Cerebellar cortex (tissue), 1 donor: ENCODE measurements around the gene TPGS2.
"Not testable (repeated sequence)": the region's sequence is repeated elsewhere in the genome, so short reads cannot be mapped to it uniquely, and the experiment has no call there.

Experiments used
- DNase-seq: peaks from one replicate; pipeline ENCODE4 v3.0.0-alpha.2; 2015; ENCODE audit warnings: low spot score

Gene TPGS2

DNA sequence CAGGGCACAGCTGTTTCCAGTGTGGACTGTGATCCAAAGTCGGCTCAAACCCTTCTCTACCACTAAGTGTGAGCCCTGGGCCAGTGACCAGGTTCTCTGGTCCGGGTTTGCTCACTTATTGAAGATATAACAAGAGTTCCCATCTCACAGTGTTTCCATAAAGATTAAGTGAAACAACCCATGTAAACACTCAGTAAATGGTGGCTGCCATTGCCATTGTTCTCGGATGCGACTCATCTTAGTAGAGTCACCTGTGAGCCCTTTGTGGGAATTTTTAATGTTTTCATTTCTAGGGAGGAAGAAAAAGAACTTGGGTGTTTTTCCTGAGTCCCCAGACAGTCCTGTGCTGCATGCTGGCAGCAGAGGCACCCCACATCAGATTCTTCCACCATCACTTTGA, 53.4 kb downstream of the TPGS2 start:
- no peak for DNase-seq

DNA sequence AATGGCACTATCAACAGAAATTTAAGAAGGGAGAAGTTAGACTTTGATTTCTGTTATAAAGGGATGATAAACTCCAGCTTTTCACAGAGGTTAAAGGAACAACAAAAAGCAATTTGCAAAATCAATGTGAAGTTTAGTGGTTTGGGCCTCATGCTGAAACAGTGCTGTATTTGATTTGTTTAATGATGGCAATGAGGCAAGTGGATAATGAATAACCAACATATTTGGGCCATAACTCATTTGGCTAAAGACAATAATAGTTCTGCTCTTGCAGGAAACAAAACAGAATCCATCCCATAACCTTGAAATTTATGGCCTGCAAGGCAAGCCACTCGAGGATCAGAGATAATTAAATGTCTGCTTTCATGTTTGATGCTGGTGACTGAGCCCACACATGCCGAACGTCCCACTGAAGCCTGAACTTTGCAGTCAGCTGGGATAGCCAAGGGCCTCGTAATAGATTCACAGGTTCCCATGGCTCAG, 56.5 kb downstream of the TPGS2 start:
- DNase-seq, result no peak

DNA sequence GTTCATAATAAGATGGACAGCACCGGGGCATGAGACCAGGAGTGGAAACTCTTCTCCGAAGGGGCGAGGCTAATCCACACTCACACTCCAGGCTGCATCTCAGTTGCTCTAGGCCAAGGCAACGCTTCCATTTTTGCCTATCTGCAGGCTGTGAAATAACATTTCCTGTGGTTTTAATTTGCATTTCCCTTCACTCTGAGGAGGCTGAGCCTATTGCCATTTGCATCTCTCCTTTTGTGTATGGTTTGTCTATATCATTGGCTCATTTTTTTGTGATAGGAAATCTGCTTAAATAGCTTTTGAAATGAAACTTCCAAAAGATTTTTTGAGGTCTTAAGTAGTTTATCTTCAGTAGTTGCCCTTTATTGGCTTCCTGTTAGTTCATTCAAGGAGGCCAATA, 57.6 kb downstream of the TPGS2 start:
- DNase-seq, result no peak

DNA sequence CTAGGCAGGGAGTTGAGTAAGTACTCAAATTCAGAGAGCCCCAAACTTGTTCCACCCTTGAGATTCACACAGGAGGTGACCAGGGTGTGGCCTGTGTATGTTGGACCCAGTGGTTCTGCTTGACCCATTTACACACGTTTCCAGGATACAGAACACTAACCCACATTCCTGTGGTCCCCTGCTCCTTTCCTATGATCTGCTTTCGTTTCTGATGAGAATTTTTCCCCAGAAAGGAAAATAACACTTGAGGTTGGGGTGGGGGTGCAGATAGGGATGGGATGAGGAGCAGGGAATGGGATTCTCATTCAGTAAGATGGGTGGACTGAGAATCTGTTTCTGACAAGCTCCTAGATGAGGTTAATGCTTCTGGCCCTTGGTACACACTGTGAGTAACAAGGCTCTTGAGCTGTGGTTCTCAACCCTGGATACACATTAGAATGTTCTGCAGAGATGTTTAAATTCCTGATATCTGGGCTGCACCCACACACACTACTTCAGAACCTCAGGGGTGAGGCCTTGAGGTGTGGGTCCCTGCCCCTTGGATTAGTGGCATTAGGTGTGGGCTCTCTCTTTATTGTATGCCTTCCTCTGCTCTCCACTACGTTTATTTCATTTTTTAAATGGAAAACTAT, 58.4 kb downstream of the TPGS2 start:
- DNase-seq, result no peak

DNA sequence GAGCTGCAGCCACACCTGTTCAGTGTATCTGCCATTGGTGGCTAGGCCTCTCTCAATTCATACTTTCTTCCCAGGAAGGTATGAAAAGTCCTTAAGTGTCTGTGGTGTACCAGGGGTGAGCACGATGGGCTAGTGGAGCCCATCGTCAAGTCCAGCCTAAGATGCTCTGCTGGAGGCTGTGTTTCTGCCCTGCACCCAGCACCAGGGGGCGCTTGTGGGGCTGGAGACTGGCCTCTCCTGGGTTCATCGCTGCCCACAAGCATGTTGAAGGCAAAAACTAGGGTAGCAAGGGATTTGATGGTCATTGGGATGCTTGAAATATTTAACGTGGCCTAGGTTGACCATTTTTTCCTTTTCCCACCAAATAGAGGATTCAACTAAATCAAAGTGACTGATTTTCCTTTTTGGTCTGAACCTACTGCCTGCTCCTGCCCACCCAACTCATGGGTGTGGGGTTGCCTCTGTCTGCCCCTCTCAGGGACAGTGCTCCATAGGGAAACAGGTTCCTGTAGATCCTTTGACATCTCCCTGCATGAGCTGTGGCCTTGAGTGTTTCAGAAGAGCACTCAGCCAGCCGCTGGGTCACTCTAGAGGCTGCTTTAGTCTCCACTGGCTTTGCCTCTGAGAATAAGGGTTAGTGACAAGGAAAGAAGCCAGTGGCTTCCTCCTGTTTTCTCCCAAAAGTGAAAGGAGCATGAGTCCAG, 59.0 kb downstream of the TPGS2 start:
- DNase-seq, result peak; percentile 12

DNA sequence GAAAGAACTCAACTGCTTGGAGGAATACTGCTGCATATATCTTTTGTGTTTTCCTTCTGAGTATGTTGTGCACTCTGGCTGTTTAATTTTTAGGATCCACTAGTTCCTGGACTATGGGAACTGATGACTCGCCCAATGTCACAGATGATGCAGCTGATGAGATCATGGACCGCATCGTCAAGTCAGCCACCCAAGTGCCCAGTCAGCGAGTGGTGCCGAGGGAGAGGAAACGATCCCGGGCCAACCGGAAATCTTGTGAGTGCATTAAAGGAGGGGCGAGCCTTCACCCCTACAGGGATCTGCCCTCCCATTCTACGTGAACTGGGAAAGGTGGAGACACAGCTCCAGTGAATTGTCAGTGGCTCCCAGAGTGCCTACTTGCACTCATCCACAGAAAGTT, 59.6 kb downstream of the TPGS2 start:
- DNase-seq, result no peak

DNA sequence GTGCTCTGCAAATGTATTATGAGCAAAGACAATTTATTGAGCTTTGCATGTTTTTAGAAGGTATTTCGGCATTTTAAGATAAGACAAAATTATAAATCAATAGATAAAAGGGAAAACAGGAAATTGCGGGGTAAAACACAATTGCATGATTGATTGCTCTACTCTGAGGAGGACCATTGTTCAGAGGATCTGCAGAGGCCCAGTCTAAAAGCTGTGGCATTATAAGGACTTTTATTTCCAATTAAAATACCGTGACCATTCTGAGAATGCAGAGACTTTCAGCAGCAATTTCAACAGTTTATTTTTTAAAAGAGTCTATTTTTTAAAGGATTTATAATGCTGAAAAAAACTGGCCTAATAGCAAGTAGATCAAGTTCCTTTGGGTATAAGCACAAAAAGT, 62.0 kb downstream of the TPGS2 start:
- no peak for DNase-seq

DNA sequence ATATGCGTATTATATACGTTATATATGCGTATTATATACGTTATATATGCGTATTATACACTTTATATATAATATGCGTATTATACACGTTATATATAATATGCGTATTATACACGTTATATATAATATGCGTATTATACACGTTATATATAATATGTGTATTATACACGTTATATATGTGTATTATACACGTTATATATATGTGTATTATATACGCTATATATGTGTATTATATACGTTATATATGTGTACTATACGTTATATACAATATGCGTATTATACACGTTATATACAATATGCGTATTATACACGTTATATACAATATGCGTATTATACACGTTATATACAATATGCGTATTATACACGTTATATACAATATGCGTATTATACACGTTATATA, 65.8 kb downstream of the TPGS2 start:
- not testable (repeated sequence) for DNase-seq

DNA sequence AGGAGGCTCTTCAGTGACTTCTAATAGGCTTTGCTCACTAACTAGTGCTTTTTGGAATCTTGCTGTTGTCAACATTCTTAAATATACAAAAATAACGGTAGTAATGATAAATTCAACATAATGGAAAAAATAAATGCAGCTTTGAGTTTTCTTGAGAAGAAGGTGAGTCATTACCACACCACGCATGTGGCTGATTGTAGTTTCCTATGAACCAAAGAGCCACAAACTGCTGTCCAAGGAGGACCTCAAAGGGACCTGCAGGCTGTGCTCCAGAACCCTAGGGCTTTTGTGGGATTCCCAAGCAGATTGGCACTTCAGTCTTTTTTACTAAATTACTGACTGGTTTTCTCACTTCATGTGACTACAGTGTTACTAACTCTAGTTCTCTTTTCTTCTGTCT, 66.7 kb downstream of the TPGS2 start:
- DNase-seq, result no peak

DNA sequence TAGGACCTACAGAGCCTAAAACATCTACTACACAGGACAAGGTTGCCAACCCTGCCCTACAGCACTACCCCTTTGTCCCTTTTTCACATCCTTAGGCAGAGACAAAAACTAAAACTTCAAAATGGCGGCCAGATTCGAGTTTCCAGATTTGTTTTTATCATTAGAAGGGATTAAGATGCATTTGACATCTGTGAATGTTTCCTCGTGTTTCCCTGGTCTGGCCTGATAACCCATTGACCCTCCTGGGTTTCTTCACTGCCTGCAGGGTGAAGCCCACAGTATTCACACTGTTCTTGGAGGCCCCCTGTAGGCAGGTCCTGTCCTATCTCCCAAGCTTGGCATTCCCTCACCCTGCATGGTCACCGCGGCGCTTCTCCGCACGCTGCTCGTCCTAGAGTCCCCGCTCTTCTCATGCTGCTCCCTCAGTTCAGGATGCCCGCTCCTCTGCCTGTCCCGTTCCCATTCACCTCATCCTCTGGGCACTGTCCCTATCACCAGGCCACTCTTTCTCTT, 67.6 kb downstream of the TPGS2 start:
- DNase-seq, result no peak

DNA sequence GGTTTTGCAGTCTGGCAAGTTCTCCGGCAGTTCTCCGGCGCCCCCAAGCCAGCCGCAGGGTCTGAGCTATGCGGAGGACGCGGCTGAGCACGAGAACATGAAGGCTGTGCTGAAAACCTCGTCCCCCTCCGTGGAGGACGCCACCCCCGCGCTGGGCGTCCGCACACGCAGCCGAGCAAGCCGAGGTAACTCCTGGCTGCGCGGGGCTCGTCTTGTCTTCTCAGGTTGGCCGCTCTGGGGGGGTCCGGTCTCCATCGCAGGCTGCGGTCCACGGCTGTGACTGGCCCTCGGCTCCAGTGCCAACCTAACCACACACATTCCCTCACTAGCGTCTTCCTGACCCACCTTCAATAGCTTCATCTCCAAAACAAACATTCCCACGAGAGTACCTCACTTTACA, 68.2 kb downstream of the TPGS2 start:
- DNase-seq, result no peak

DNA sequence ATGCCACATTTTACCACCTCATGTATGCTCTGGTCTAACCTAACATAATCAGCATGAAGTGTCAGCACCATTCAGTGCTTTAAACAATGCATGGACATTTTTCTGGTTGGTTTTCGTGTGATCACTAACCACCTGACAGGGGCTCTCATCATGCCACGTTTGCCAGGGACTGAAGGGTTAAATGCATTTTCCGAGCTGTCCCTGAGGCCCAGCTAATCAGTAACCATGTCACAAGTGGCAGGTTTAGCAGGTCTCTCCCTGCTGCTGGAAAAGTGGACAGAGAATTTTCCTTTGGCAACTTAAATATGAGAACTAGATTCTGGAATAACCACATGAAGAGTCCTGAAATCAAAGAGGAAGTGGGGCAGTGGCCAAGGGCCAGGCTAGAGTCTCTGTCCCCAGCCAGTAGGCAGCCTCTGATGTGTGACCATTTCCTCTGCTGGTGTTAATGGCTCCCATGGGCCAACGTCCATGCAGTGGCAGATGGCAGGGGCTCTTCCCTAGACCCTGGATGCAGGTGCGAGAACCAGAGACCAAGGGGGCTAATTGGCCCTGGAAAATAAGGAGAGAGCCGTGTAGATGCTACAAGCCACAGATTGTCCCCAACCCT, 69.5 kb downstream of the TPGS2 start:
- no peak for DNase-seq

DNA sequence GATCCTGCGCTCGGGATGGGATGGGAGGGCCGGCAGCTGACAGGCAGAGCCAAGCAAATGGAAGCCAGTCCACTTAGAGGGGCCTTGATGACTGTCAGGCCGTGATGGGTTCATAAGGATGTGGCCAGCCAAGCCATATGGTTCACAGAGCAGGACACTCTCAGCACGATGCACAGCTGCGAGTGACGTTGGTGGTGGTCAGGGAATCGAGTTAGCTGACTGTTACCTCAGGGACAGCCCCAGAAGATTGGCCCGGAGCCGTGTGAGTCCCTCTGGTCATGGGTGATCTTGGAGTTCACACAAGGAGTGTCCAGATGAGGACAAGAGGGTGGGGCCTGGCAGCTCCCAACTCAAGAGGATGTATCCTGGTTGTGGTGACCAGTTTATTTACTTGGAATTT, 70.2 kb downstream of the TPGS2 start:
- no peak for DNase-seq

DNA sequence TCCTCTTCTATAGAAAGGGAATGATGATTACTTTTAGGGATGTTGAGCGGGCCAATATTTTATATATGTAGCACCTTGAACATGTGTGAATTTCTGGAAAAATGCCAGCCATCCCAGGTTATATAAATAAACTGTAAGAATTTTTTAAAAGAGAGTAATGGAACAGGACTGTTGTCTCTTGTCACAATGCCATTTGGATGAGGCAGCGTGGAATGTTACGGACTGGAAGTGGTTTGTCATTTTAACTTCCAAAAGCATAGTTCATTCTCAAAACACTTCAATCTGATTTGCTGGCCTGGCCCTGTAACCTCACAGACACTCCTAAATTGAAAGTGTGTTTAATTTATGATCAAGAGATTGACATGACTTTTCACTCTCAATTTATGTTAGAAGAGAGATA, 70.8 kb downstream of the TPGS2 start:
- DNase-seq, result no peak

DNA sequence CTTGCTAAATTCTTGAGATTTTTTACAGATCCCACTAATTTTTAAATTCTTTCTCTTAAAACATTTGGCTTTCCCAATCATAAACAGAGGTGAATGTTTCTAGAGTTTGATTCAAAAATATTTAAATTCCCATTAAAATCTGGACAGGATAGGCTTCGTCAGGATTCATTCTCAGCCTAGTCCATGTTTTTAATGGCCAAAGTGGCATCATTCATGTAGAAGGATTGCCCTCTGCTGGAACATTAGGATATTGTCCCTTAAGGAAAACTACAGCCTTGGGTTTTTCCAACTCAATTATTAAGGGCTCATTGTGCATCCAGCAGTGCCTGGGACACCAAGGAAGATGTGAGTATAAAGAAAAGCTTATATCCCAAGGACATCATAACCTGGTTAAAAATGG, 71.7 kb downstream of the TPGS2 start:
- DNase-seq, result peak; percentile 51

DNA sequence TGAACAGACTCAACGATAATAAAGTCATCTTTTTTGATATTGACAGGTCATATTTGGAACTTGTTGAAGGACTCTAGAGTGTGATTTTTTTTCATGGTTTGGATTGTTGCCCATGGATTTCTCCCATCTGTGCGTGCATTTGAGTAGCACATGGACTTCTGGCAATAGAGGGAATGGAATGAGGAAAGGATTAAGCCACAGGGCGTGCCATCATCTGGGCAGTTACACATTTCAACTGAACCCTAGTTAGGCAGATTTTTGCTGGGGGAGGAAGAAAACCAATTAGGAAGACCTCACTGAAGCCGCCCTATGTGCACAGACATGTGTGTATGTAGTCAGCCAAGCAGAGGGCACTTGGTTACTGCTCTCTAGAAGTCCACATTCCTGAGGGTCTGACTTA, 72.6 kb downstream of the TPGS2 start:
- no peak for DNase-seq

DNA sequence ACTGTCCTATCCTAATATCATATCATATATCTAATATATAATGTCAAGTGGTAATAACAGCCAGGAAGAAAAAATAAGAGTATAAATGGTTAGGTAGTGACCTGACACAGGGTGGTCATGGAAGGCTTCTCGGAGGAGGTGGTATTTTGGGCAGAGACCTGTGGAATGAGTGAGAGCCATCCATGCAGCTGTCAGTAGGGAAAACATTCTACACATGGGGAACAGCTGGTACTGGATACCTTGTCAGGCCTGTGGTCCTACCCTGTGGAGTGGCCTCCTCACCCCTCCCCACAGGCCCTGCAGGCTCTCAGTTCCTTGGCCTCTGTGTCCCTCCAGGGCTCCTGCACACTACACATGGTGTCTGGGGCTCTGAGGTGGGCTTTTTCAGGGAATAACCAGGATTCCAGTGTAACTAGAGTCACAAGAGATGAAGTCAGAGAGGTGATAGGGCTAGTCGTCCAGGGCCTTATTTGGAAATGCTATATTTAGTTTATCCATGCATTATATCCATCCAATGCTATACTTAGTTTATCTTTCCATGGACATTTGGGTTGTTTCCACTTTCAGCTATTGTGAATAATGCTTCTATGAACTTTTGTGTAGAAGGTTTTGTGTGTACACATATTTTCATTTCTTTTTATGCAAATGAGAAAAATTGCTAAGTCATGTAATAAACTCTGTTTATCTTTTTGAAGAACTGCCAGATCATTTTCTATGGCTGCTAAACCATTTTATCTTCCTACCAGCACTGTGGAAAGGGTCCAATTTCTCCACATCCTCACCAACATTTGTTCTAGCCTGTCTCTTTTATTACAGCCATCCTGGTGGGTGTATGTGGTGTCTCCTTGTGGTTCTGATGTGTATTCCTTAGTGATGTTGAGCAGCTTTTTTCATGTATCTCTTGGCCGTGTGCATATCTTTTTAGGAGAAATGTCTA, 75.6 kb downstream of the TPGS2 start:
- DNase-seq, result no peak

DNA sequence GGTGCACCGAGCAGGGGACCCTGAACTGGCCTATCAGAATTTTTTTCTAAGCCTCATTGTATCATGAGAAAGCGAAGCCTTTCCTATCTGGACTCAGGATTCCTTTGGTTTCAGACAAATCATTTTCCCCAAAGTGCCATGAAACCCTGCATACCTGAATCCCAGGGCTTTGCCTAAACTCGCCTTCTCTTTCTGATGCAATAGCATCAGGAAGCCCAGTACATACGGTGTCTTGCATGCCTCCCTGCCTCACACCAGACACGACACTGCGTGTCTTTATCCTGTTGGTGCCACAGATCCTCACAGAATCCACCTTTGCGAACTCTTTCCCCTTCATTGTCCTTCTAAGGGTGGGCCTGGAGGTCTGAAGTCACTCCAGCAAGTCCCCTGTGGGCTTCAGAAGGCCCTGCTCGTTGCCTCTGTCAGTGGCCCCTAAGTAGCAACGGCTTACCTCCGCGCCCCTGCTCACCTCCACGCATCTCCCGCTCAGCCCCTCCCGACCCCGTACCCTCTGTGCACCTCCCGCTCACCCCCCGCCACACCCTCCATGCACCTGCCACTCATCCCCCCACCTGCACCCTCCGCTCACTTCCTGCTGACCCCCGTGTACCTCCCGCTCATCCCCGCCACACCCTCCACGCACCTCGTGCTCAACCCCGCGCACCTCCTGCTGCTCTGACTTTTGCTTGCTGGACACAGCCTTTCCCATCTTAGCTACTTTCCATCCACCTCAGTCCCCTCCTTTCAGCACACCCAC, 83.4 kb downstream of the TPGS2 start:
- DNase-seq, result no peak

DNA sequence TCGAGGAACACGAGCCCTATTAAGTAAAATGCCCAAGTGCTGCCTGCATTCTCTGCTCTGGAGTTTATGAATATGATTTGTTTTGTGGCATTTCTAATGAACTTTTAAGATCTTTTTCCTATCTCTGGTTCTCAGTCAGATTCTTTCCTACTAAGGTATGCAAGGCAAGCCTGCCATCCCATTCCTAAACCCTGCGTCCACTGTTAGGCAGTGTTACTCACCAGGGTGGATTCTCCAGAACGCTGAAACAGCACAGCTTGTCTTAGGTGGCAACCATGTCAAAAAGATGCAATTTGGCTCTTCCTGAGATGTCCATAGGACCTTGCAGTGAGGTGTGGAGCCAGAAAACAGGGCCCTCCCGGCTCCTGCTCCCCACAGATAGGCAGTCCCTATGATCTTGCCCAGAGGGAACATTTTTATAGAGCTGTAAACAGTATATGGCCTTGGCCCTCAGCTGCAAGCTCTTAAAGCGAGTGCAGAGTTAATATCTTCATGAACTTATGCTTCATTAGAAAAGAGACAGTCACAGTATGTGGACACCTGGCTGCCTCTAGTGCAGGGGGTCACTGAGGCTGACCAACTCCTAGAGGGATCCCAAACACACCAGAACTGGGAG, 84.4 kb downstream of the TPGS2 start:
- DNase-seq, result no peak
